Kidney (tissue), 14 donors: ENCODE data around the gene GNG5. TPM values are rescaled to one million over a fixed set of nuclear protein-coding genes. Genes with fewer than 3 reads are reported as not detected.

Experiments
- DNase-seq, 5 donors: peaks; one replicate each; pipeline ENCODE4 v3.0.0-alpha.2; 2013 to 2020
- FAIRE-seq: peaks from 2 replicates; lab custom pipeline; 2012; peaks lifted over from hg19 to GRCh38; lab: Jason Lieb, UNC
- H3K27ac ChIP-seq, 2 donors: one replicate each; pipeline ENCODE4 v1.7.0; 2013; ENCODE audit warnings: low read depth in 2 of 2, low read length in 2 of 2, inconsistent platforms in 1 of 2
- H3K27me3 ChIP-seq: one replicate; pipeline ENCODE4 v1.7.1; 2013; ENCODE audit warnings: low read length, inconsistent platforms; ENCODE audit not compliant: control insufficient read depth, insufficient read depth
- H3K36me3 ChIP-seq, 3 donors: one replicate each; pipeline versions ENCODE4 v1.7.0 to v1.7.1; 2013; ENCODE audit warnings: low read length in 3 of 3, control low read depth in 1 of 3, inconsistent platforms in 1 of 3; ENCODE audit not compliant: insufficient read depth in 3 of 3, control insufficient read depth in 2 of 3
- H3K4me1 ChIP-seq, 3 donors: one replicate each; pipeline versions ENCODE4 v1.7.0 to v1.7.1; 2013; ENCODE audit warnings: low read length in 3 of 3, inconsistent platforms in 1 of 3, low read depth in 1 of 3; ENCODE audit not compliant: control insufficient read depth in 2 of 3, insufficient read depth in 2 of 3
- H3K4me3 ChIP-seq, 3 donors: one replicate each; pipeline versions ENCODE4 v1.7.0 to v1.8.1; 2013; ENCODE audit warnings: low read length in 3 of 3, control low read depth in 1 of 3, inconsistent platforms in 1 of 3
- H3K9ac ChIP-seq, 3 donors: one replicate each; pipeline versions ENCODE4 v1.7.0 to v1.7.1; 2013; ENCODE audit warnings: low read length in 3 of 3, control low read depth in 1 of 3, inconsistent platforms in 1 of 3
- H3K9me3 ChIP-seq, 3 donors: one replicate each; pipeline versions ENCODE4 v1.7.0 to v1.7.1; 2013; ENCODE audit warnings: low read length in 3 of 3, control low read depth in 1 of 3, inconsistent platforms in 1 of 3; ENCODE audit not compliant: control insufficient read depth in 2 of 3, insufficient read depth in 1 of 3
- CTCF ChIP-seq: IDR thresholded peaks from 3 replicates; pipeline ENCODE4 v1.5.1; 2012; ENCODE audit warnings: mild to moderate bottlenecking, moderate library complexity, borderline replicate concordance; ENCODE audit not compliant: insufficient read depth; ENCODE audit errors: extremely low read depth
- intact Hi-C: fragments of 100-400 bp; cut with DNase I; formaldehyde crosslinking; loops from one replicate; pipeline ENCODE4 v1.11.1; 2022
- polyA plus RNA-seq: library from polyadenylated mRNA; stranded (reverse); fragments of 350-450 nt; fragmentation: Illumina TruSeq; extraction: RNeasy Lipid Tissue Mini Kit (QIAGEN cat#74804); gene quantifications from one replicate; pipeline ENCODE4 v1.2.3, GENCODE V29; 2014; ENCODE audit warnings: low read depth, low replicate concordance; ENCODE audit not compliant: insufficient read depth
- total RNA-seq: library from RNA; stranded (reverse); fragmentation: NEBNext Ultra II Directional; extraction: Animal tissue kit (Norgen Biotek cat#: 25700); gene quantifications from one replicate; pipeline ENCODE4 v1.2.1, GENCODE V29; 2021
- donor health status: control.
- donor health status: control.
- donor health status: control.
- donor health status: control.
- donor health status: control.
- donor health status: DM: yes; HTN: yes; CAD: no.
- donor health status: Normal renal cell carcinoma (clear cell type).

GNG5 gene
- total and polyA plus RNA-seq, 2 donors from 2014 or later, result 87.9 to 304 TPM

DNA sequence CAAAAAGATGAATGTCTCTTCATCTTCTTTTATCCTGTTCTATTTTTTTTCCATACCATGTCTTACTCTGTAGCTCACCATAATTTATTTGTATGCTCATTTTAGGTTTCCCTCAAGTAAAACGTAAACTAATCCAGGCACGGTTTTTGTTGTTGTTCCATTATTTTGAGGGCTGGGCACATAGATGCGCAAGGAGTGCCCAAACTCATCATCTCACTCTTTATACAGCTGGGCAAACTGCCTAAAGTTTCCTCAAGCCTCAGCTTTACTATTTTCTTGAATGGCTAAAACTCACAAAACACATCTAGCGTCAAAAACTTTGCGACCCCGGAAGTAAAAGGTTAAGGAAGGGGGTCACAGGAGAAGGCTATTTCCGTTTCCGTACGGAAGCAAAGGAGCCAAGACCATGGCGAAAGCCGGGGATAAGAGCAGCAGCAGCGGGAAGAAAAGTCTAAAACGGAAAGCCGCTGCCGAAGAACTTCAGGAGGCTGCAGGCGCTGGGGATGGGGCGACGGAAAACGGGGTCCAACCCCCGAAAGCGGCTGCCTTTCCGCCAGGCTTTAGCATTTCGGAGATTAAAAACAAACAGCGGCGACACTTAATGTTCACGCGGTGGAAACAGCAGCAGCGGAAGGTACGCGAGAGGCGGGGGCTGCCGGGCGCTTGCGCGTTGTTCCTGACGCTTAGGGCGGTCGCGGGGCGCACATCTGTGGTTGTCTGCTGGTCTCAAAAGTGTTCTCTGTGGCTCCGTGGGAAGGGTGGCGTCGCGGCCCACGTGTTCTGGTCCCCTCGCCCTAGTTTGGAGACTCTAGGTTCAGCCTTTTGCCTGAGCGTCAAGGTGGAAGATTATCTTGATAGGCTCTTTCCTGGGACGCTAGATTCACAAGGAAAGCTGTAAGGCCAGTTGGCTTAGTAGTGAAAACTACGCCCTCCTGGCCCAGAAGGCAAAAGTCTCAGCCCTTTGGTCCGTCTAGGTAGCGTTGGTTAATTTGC, 27.2 kb downstream of the GNG5 start, which contains the start of gene RPF1:
Gene RPF1, plus strand, starts transcription at position 391 of the 993 bp plus-strand sequence. Its CDS starts 16 bp downstream, at position 407.
- DNase-seq, result peak; percentile 83 to 94 (median 90)
- Histone ChIP-seq H3K4me3 (peak within 1 kb of the TSS; percentile 78 to 99 (median 93)), H3K4me1 (peaks cover 0 to 2% (median 0%) of the 10 kb centered on the region in 3 donors), H3K27me3 (peaks cover 2% of the 10 kb centered on the region), H3K9ac (peak within 1 kb of the TSS; percentile 66 to 85 (median 85)), H3K36me3 (peaks cover 4 to 11% (median 5%) of the 10 kb centered on the region in 3 donors), H3K27ac (peak within 1 kb of the TSS; percentile 11 to 63), H3K9me3 (peaks cover 0 to 6% (median 0%) of the 10 kb centered on the region in 3 donors)
- intact Hi-C loops, result no loop called here
- FAIRE-seq, result no peak
- no peak for TF ChIP-seq CTCF

DNA sequence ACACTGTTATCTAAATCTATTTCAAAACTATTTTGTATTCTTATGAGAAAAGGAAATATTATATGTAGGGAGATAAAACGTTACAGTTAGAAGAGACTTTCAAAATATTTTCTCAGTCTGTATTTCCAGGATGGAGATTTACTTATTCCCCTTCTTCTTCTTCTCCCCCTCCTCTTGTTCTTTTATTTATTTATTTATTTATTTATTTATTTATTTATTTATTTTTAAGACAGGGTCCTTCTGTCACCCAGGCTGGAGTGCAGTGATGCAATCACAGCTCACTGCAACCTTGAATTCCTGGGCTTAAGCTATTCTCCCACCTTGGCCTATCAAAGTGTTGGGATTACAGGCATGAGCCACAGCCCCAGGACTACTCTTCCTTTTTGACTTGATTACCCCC, 30.2 kb downstream of the GNG5 start:
- Histone ChIP-seq H3K27me3 (peaks cover 2% of the 10 kb centered on the region), H3K27ac (no peak overlapping the region), H3K9ac (no peak overlapping the region), H3K9me3 (peaks cover 0 to 6% (median 0%) of the 10 kb centered on the region in 3 donors), H3K36me3 (no peaks in the 10 kb centered on the region), H3K4me3 (no peak overlapping the region), H3K4me1 (peaks cover 0 to 1% (median 0%) of the 10 kb centered on the region in 3 donors)
- no peak for TF ChIP-seq CTCF
- FAIRE-seq (no peak), DNase-seq (no peak)
- intact Hi-C loops, result no loop called here

DNA sequence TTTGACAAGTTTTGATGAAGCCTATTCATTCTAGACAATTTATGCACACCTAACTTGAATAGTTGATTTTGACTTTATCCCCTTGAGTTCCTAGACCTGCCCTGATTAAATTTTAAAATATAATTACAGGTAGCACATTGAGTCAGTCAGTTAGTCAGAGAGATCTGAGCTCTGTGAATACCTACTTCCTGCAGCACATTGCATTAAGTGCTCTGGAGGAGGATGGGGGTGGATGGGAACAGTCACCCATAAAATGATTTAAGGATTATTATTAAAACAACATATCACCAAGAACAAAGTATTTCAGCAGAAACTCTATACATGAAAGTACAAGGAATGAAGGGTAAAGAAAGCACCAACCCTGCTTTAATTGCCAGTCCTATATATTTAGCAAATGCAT, 39.1 kb downstream of the GNG5 start:
- H3K9me3 ChIP-seq, result no peaks in the 10 kb centered on the region
- H3K4me3 ChIP-seq, result no peak overlapping the region
- no peaks in the 10 kb centered on the region for H3K4me1 ChIP-seq
- H3K36me3 ChIP-seq, result no peaks in the 10 kb centered on the region
- TF ChIP-seq CTCF, result no peak
- DNase-seq, result peak in 1 of 5 donors; percentile 0
- no peak overlapping the region for H3K9ac ChIP-seq
- no peaks in the 10 kb centered on the region for H3K27me3 ChIP-seq
- intact Hi-C loops, result no loop called here
- no peak for FAIRE-seq
- no peak overlapping the region for H3K27ac ChIP-seq
